Medulla oblongata (tissue), 1 donor: ENCODE results near the gene KLRC4.
"Not testable (repeated sequence)": the region's sequence is repeated elsewhere in the genome, so short reads cannot be mapped to it uniquely, and the experiment has no call there.

Source experiments
- DNase-seq: peaks from one replicate; pipeline ENCODE4 v3.0.0-alpha.2; 2015; ENCODE audit errors: extremely low spot score

The KLRC4 gene

GRCh38 chr12:10409392-10409791 is at the start of gene KLRC4:
TSS of gene KLRC4 (minus strand) at chr12:10409757. CDS start at chr12:10409575, 182 bp downstream.
- DNase-seq, result no peak

GRCh38 chr12:10457760-10458159 is 48.2 kb upstream of the KLRC4 start:
- DNase-seq, result no peak

- no peak for DNase-seq
Measured at GRCh38 chr12:10456856-10457255, 47.3 kb upstream of the KLRC4 start.

- DNase-seq, result no peak
Measured at GRCh38 chr12:10455766-10456165, 46.2 kb upstream of the KLRC4 start.

GRCh38 chr12:10454531-10454930 is 45.0 kb upstream of the KLRC4 start:
- DNase-seq, result no peak

GRCh38 chr12:10453156-10453555 is 43.6 kb upstream of the KLRC4 start, which contains the start of gene KLRC1:
TSS of gene KLRC1 (minus strand) at chr12:10453377. CDS start at chr12:10451156, 2,221 bp downstream.
- DNase-seq, result no peak

GRCh38 chr12:10448236-10448635 is 38.7 kb upstream of the KLRC4 start:
- DNase-seq, result no peak

GRCh38 chr12:10446052-10446451 is 36.5 kb upstream of the KLRC4 start:
- DNase-seq, result not testable (repeated sequence)

- not testable (repeated sequence) for DNase-seq
Measured at GRCh38 chr12:10441144-10441543, 31.6 kb upstream of the KLRC4 start.

GRCh38 chr12:10439608-10440274 is 30.2 kb upstream of the KLRC4 start:
- DNase-seq, result not testable (repeated sequence)

- DNase-seq, result not testable (repeated sequence)
Measured at GRCh38 chr12:10437601-10438000, 28.0 kb upstream of the KLRC4 start.

GRCh38 chr12:10435816-10436215 is 26.3 kb upstream of the KLRC4 start, which contains the start of gene KLRC2:
TSS of gene KLRC2 (minus strand) at chr12:10436010. CDS start at chr12:10435986, 24 bp downstream.
- peak; percentile 26 for DNase-seq

GRCh38 chr12:10430623-10431022 is 21.1 kb upstream of the KLRC4 start:
- DNase-seq, result not testable (repeated sequence)

- not testable (repeated sequence) for DNase-seq
Measured at GRCh38 chr12:10425938-10426337, 16.4 kb upstream of the KLRC4 start.

- not testable (repeated sequence) for DNase-seq
Measured at GRCh38 chr12:10424260-10424899, 14.8 kb upstream of the KLRC4 start.

- DNase-seq, result not testable (repeated sequence)
Measured at GRCh38 chr12:10422159-10422558, 12.6 kb upstream of the KLRC4 start.

GRCh38 chr12:10420334-10420733 is 10.8 kb upstream of the KLRC4 start, which contains the start of gene KLRC3:
TSS of gene KLRC3 (minus strand) at chr12:10420595. CDS start at chr12:10420550, 45 bp downstream.
- not testable (repeated sequence) for DNase-seq

GRCh38 chr12:10408842-10409241 is 715 bp downstream of the KLRC4 start:
- DNase-seq, result no peak

- DNase-seq, result no peak
Measured at GRCh38 chr12:10406725-10407124, 2.8 kb downstream of the KLRC4 start.

- DNase-seq, result no peak
Measured at GRCh38 chr12:10405294-10405693, 4.3 kb downstream of the KLRC4 start.

- DNase-seq, result no peak
Measured at GRCh38 chr12:10404798-10405197, 4.8 kb downstream of the KLRC4 start.

- no peak for DNase-seq
Measured at GRCh38 chr12:10400829-10401228, 8.7 kb downstream of the KLRC4 start.

GRCh38 chr12:10398168-10398567 is 11.4 kb downstream of the KLRC4 start:
- DNase-seq, result no peak
